NOMO-1 treated with dmso at 0.1 percent for 144 hours (cell line): Measurements from ENCODE around the gene CD22.
A peak's percentile ranks its signal among the peaks of the same experiment; 100 is the strongest.

ENCODE experiments used
- DNase-seq: peaks from one replicate; lab custom pipeline; 2025; ENCODE audit not compliant: unreplicated experiment; lab: John Stamatoyannopoulos, UW

CD22 gene

GRCh38 chr19:35313587-35313986 lies 15.4 kb upstream of the CD22 start:
- no peak for DNase-seq

GRCh38 chr19:35314031-35314430 lies 15.0 kb upstream of the CD22 start:
- DNase-seq: no peak

GRCh38 chr19:35314858-35315470 lies 14.0 kb upstream of the CD22 start:
- no peak for DNase-seq

- DNase-seq: no peak
These were observed 13.1 kb upstream of the CD22 start for GRCh38 chr19:35315883-35316282.

- DNase-seq: no peak
These were observed 12.4 kb upstream of the CD22 start for GRCh38 chr19:35316560-35316959.

GRCh38 chr19:35317464-35318043 lies 11.4 kb upstream of the CD22 start:
- no peak for DNase-seq

GRCh38 chr19:35318679-35319448 lies 10.1 kb upstream of the CD22 start:
- DNase-seq: peak; percentile 54

- DNase-seq: peak; percentile 71
These were observed 8.8 kb upstream of the CD22 start for GRCh38 chr19:35320065-35320713.

- DNase-seq: no peak
These were observed 7.7 kb upstream of the CD22 start for GRCh38 chr19:35321291-35321690.

GRCh38 chr19:35322014-35322413 lies 7.0 kb upstream of the CD22 start:
- no peak for DNase-seq

GRCh38 chr19:35327642-35328041 lies 1.3 kb upstream of the CD22 start:
- DNase-seq: no peak

- no peak for DNase-seq
These were observed 336 bp downstream of the CD22 start for GRCh38 chr19:35329323-35329722.

- no peak for DNase-seq
These were observed 1.5 kb downstream of the CD22 start for GRCh38 chr19:35330475-35330874.

GRCh38 chr19:35331551-35332214 lies 2.7 kb downstream of the CD22 start:
- no peak for DNase-seq

- DNase-seq: no peak
These were observed 3.8 kb downstream of the CD22 start for GRCh38 chr19:35332817-35333216.

GRCh38 chr19:35334144-35334753 lies 5.3 kb downstream of the CD22 start:
- no peak for DNase-seq

GRCh38 chr19:35336166-35336955 lies 7.4 kb downstream of the CD22 start:
- DNase-seq: no peak

GRCh38 chr19:35337097-35337983 lies 8.4 kb downstream of the CD22 start:
- no peak for DNase-seq

GRCh38 chr19:35337984-35338296 lies 9.0 kb downstream of the CD22 start:
- no peak for DNase-seq
